GM21576 (cell line): ENCODE data around the gene GGT1.
"Not testable (repeated sequence)": the region's sequence is repeated elsewhere in the genome, so short reads cannot be mapped to it uniquely, and the experiment has no call there.

Experiments used
- ATAC-seq: cut with Tn5 transposase; IDR thresholded peaks from one replicate; pipeline ENCODE4 v1.9.1; 2021; ENCODE audit warnings: mild to moderate bottlenecking, moderate library complexity; ENCODE audit not compliant: unreplicated experiment

The GGT1 gene

GRCh38 chr22:24633231-24634023, 30.4 kb downstream of the GGT1 start:
- ATAC-seq, result not testable (repeated sequence)

GRCh38 chr22:24634776-24635389, 31.9 kb downstream of the GGT1 start:
- not testable (repeated sequence) for ATAC-seq

DNA sequence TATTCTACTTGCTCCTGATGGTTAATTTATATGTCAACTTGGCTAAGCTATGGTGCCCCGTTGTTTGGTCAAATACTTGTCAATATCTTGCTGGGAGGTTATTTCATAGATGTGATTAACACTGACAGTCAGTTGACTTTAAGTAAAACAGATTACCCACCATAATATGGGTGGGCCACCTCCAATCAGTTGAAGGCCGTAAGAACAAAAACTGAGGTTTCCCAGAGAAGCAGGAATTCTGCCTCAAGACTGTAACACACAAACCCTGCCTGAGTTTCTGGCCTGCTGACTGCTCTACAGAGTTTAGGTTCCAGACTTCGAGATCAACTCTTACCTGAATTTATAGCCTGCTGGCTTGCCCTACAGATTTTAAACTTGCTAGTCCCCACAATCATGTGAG, 33.5 kb downstream of the GGT1 start:
- not testable (repeated sequence) for ATAC-seq

DNA sequence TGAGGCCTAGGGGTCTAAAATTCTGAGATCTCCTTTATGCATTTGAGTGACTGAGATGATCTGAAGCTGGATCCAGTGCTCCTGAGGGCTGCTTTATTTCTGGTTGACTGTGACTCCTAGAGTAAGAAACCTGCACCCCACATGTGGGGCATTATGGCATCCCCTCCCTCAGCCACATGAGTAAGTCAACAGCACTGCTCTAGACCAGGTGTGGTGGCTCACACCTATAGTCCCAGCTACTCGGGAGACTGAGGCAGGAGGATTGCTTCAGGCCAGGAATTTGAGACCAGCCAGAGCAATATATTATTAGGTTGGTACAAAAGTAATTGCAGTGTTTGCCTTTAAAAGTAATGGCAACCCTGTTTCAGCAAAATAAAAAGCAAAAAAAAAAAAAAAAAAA, 39.3 kb downstream of the GGT1 start:
- ATAC-seq, result not testable (repeated sequence)

- not testable (repeated sequence) for ATAC-seq
Measured at GRCh38 chr22:24644409-24644808, 41.4 kb downstream of the GGT1 start.

DNA sequence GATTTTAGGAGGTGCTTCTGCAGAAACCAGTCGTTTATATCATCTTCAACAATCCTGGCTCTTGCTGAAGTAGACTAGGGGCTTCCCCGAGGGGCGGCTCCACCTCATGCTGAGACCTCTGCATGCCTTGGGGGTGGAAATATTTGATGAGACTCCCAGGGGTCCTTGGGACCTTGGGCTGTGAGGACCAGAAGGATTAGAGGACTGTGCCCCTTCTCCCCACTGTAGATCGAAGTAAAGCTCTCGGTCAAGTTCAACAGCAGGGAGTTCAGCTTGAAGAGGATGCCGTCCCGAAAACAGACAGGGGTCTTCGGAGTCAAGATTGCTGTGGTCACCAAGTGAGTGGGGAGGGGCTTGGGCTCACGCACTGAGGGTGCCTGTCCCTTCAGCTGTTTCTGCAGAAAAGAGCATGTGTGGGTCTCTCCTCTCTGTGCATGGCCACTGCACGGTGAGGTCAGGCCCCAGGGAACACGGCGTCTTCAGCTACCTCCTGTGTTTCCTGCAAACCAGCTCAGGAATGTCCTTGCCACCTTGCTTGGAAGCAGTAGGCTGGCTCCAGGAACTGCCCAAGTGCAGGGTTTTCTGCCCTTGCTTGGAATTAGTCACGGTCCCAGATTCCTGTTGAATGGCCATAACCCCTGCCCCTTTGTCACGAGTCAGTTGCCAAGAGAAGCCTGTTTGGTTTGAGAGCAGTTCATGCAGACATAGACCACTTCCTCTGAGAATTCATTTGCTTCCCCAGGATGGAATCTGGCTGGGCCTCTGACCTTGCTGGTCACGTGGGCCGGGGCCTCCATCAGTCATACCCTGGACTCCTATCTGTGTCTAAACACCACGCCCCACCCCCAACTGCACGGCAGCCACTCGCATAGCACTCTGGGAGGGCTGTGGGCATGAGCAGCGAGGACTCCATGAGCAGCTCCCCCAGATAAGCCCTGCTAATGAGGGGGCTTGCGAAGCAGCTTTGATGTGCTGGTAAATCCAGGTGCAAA, 42.7 kb downstream of the GGT1 start:
- not testable (repeated sequence) for ATAC-seq

- ATAC-seq, result not testable (repeated sequence)
Measured at GRCh38 chr22:24646756-24647155, 43.8 kb downstream of the GGT1 start.

GRCh38 chr22:24649371-24649770, 46.4 kb downstream of the GGT1 start:
- not testable (repeated sequence) for ATAC-seq

DNA sequence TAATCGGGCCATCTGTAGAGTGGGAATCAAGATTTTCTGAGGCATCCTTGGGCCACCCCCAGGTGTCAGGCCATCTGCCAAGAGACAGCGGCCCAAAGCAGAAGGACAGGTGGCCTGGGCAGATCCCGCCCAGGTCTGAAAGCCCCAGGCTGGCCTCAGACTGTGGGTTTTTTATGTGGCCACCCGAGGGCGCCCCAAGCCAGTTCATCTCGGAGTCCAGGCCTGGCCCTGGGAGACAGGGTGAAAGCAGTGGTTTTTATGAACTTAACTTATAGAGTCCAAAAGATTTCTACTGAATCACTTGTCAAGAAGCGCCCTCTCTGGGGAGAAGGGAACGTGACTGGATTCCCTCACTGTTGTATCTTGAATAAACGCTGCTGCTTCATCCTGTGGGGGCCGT, 47.9 kb downstream of the GGT1 start:
- not testable (repeated sequence) for ATAC-seq

DNA sequence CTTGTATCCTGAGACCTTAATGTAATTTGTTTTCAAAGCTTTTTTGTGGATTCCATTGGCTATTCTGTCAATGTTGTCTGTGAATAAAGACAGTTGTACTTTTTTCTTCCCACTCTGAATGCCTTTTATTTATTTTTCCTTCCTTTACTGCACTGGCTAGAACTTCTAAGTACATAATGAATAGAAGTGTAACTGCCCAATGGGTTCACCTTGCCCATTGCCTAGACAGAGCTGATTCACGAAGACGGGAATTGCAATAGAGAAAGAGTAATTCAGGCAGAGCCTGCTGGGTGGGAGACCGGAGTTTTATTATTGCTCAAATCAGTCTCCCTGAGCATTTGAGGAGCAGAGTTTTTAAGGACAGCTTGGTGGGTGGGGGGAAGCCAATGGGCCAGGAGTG, 62.4 kb downstream of the GGT1 start:
- ATAC-seq, result not testable (repeated sequence)

DNA sequence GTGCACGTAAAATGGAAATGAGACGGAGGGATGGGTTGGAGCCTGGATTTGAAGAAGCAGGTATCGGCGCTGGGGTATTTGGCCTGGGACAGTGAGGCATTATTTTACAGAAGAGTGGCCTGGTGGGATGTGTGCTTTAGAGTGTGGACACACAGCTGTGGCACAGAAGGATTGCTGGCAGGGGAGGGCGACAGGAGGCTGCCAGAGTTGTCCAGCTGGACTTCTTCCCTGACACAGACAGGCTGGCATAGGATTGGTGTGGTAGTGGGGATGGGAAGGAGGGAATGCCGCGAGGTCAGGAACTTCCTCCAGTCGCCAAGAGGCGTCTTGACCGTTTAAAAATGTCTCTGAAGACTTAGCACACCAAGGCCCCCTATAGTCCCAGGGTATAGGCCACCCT, 64.9 kb downstream of the GGT1 start:
- not testable (repeated sequence) for ATAC-seq

DNA sequence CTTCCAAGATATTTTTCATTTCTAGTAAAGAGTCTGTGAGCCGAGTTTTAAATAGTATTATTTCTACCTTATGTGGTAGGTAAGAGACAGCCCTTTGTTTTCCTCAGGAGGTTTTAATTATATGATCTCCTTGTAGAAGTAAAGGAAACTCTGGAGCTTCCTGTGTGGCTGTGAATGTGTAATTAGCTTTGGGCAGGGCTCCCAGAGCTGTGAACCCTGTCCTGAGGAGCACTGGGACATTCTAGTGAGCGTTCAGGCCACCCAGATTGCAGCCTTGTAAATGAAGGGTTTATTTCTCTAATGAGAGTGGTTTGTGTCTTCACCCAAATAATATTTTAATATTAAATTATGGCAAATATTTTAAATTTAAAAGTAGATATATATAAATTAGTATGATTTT, 69.5 kb downstream of the GGT1 start:
- ATAC-seq, result not testable (repeated sequence)
